ENCODE data around the gene SLC29A2.
"Not testable (repeated sequence)": the region's sequence is repeated elsewhere in the genome, so short reads cannot be mapped to it uniquely, and the experiment has no call there.

SLC29A2 gene

DNA sequence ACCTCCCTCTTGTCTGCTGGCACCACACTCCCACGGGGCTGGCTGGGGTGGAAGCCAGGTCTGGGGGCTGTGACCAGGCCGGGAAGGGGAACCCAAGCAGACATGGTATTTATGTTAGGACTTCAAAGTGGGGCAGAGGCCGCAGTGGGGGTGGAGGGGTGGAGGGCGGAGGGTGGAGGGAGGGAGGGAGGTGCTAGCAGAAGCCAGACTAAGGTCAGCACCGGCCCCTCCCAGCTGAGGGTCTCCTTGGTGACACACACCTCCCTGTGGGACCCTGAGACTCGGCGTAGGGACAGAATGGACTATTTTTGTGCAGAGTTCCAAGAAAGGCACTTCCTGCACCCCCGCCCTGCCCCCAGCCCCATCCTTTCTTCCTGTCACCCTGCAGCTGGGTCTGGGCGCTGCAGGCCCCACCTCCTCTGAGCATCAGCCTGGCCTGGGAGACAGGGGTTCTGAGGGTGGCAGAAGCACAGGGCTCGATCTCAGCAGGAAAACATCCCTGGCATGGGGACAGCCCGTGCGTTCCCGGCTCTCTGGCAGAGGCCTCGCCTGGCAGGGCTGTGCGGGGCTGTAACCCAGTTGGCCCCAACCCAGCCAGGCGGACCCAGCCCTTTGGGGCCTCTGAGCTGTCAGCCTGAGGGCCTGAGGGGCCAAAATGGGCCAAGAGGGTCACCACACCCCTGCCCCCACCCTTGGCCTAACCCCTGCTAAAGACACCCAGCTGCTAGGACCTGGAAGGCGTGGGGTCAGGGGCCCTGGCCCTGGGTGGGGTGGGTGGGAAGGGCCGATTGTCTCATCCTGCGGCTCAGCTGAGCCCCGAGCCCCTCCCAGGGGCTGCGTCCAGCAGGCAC lies 45.1 kb downstream of the SLC29A2 start:
- Mint-ChIP-seq H3K4me1 (ENCODE audit: low read depth) (peaks cover 48% of the 10 kb centered on the region), H3K36me3 (ENCODE audit: low read depth) (no peaks in the 10 kb centered on the region), H3K27ac (peak overlapping the region; percentile 64), H3K4me3 (no peak overlapping the region), H3K27me3 (no peaks in the 10 kb centered on the region), H3K9me3 (no peaks in the 10 kb centered on the region)
- peak; percentile 66 for DNase-seq

DNA sequence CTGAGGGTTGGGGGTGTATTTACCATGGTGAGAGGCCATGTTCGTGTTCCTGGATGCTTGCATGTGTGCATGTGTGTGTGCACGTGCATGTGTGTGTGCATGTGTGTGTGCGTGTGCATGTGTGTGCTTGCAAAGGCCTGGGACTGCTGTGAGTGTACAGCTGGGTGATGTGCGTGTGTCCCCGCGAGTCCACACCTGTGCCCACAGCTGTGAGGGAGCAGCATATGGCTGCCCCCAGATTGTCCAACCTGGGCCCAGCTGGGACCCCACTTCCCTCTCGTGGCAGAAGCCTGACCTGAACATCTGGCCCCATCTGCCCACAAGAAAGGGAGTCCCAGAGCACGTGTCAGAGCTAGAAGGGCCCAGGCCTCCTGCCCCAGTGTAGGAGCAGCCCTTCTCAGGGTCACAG lies 46.3 kb downstream of the SLC29A2 start:
- no peaks in the 10 kb centered on the region for H3K9me3 Mint-ChIP-seq
- DNase-seq = no peak
- H3K4me3 Mint-ChIP-seq = no peak overlapping the region
- H3K4me1 Mint-ChIP-seq (ENCODE audit: low read depth) = peaks cover 48% of the 10 kb centered on the region
- H3K27ac Mint-ChIP-seq = peak overlapping the region; percentile 64
- no peaks in the 10 kb centered on the region for H3K36me3 Mint-ChIP-seq (ENCODE audit: low read depth)
- no peaks in the 10 kb centered on the region for H3K27me3 Mint-ChIP-seq

DNA sequence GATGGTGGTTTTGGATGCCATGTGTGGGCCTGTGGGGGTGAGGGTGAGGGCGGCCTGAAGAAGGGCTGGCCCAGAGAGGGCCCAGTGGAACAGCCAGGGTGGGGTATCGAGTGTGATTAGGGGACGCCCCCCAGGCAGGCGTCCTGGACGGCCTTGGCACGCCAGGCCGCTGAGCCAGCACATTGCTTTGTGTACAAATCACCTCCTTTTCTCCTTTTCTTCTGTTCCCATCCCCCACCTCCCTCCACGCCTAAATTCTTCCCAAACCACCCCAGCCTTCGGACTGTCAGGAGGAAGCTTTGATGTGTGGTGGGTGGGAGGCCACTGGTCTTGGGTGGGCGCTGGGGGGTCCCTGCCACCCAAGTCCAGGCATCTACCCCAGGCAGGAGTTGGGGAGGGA lies 46.9 kb downstream of the SLC29A2 start:
- no peaks in the 10 kb centered on the region for H3K36me3 Mint-ChIP-seq (ENCODE audit: low read depth)
- no peak overlapping the region for H3K4me3 Mint-ChIP-seq
- DNase-seq = no peak
- H3K4me1 Mint-ChIP-seq (ENCODE audit: low read depth) = peaks cover 51% of the 10 kb centered on the region
- peak overlapping the region; percentile 38 for H3K27ac Mint-ChIP-seq
- no peaks in the 10 kb centered on the region for H3K9me3 Mint-ChIP-seq
- no peaks in the 10 kb centered on the region for H3K27me3 Mint-ChIP-seq

DNA sequence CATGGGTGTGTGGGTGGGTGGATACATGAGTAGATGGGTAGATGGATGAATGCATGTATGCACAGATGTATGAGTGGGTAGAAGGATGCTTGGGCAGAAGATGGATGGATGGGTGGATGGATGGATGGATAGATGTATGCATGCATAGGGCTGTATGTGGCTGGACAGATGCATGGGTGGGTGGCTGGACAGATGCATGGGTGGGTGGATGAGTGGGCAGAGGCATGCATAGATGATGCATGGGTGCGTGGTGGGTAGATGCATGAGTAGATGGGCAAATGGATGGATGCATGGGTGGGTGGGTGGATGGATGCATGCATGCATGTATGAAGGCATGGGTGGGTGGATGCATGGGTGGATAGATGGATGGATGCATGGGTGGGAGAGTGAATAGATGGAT lies 47.9 kb downstream of the SLC29A2 start:
- no peak overlapping the region for H3K27ac Mint-ChIP-seq
- no peaks in the 10 kb centered on the region for H3K9me3 Mint-ChIP-seq
- peaks cover 56% of the 10 kb centered on the region for H3K4me1 Mint-ChIP-seq (ENCODE audit: low read depth)
- DNase-seq = no peak
- H3K4me3 Mint-ChIP-seq = no peak overlapping the region
- no peaks in the 10 kb centered on the region for H3K27me3 Mint-ChIP-seq
- no peaks in the 10 kb centered on the region for H3K36me3 Mint-ChIP-seq (ENCODE audit: low read depth)

DNA sequence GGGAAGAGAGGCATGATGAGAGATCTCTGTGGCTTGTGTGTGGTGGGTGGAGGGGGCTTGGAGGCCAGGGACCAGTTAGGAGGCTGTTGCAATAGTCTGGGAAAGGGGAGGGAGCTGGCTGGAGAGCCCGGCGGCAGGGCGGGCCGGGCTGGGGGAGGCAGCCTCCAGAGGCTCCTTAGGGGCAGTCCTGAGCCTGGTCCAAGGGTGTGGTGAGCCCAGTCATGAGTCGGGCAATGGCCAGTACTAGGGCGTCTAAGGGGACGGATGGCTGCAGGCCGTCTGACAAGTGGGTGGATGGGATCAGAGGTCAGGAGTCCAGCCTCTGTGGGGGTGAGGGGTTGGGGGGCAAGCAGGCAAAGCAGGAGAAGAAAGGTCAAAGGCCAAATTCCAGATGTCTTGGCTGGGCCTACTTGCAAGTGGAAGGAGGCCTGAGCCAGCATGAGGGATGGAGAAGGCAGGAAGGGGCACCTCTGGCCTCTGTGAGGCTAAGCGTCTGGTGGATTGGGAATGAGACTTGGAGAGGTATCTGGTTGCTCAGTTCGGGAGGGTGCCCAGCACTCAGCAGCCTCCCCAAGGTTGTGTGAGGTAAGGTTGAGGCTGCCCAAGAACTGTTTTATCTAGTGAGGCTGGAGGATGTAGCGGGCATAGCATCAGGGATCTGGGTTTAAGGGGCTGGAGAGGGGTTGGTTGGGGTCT lies 48.7 kb downstream of the SLC29A2 start:
- H3K27me3 Mint-ChIP-seq = no peaks in the 10 kb centered on the region
- no peaks in the 10 kb centered on the region for H3K36me3 Mint-ChIP-seq (ENCODE audit: low read depth)
- no peak overlapping the region for H3K27ac Mint-ChIP-seq
- no peaks in the 10 kb centered on the region for H3K9me3 Mint-ChIP-seq
- H3K4me1 Mint-ChIP-seq (ENCODE audit: low read depth) = peaks cover 56% of the 10 kb centered on the region
- H3K4me3 Mint-ChIP-seq = no peak overlapping the region
- DNase-seq = no peak

DNA sequence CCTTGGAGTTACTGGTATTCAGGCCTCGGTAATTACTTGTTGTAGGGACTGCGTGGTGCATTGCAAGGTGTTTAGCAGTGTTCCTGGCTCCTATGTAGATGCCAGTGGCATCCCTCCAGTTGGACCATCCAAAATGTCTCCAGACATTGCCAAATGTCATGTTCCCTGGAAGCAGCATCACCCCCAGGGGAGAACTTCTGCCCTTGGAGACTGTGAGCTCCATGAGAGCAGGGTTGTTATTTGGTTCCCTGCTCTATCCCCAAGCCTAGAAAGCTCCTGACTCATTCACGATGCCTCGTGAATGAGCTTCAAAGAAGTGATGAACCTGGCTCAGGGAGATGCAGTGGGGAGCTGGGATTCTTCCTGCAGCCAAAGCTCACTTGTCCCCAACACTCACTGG lies 50.0 kb downstream of the SLC29A2 start:
- no peaks in the 10 kb centered on the region for H3K9me3 Mint-ChIP-seq
- peaks cover 53% of the 10 kb centered on the region for H3K4me1 Mint-ChIP-seq (ENCODE audit: low read depth)
- no peak for DNase-seq
- H3K4me3 Mint-ChIP-seq = no peak overlapping the region
- H3K27ac Mint-ChIP-seq = no peak overlapping the region
- no peaks in the 10 kb centered on the region for H3K27me3 Mint-ChIP-seq
- no peaks in the 10 kb centered on the region for H3K36me3 Mint-ChIP-seq (ENCODE audit: low read depth)

DNA sequence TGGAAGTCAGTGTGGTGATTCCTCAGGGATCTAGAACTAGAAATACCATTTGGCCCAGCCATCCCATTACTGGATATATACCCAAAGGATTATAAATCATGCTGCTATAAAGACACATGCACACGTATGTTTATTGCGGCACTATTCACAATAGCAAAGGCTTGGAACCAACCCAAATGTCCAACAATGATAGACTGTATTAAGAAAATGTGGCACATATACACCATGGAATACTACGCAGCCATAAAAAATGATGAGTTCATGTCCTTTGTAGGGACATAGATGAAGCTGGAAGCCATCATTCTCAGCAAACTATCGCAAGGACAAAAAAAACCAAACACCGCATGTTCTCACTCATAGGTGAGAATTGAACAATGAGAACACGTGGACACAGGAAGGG lies 50.8 kb downstream of the SLC29A2 start:
- H3K36me3 Mint-ChIP-seq (ENCODE audit: low read depth); H3K4me3 Mint-ChIP-seq; DNase-seq; H3K9me3 Mint-ChIP-seq; H3K27ac Mint-ChIP-seq; H3K27me3 Mint-ChIP-seq: not testable (repeated sequence)
- peaks cover 51% of the 10 kb centered on the region for H3K4me1 Mint-ChIP-seq (ENCODE audit: low read depth)

DNA sequence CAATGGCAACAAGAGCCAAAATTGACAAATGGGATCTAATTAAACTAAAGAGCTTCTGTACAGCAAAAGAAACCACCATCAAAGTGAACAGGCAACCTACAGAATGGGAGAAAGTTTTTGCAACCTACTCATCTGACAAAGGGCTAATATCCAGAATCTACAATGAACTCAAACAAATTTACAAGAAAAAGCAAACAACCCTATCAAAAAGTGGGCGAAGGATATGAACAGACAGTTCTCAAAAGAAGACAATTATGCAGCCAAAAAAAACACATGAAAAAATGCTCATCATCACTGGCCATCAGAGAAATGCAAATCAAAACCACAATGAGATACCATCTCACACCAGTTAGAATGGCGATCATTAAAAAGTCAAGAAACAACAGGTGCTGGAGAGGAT lies 51.3 kb downstream of the SLC29A2 start:
- DNase-seq; H3K36me3 Mint-ChIP-seq (ENCODE audit: low read depth); H3K9me3 Mint-ChIP-seq; H3K27me3 Mint-ChIP-seq; H3K4me3 Mint-ChIP-seq; H3K27ac Mint-ChIP-seq: not testable (repeated sequence)
- peaks cover 51% of the 10 kb centered on the region for H3K4me1 Mint-ChIP-seq (ENCODE audit: low read depth)

DNA sequence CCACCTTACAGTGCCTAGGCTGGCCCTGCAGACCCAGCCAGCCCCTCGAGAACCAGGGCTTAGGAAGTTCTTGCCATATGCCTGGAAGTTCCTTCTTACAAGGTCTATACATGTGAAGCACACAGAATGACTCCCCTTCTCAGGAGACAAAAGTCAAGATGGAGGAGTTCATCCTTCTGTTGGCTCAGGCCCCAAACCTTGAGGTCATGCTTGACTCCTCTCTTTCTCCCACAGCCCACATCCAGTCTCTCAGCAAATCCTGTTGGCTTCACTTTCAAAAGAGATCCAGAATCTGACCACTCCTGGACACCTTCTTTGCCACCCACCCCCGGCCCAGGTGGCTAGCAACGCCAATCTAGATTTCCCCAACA lies 53.0 kb downstream of the SLC29A2 start:
- no peaks in the 10 kb centered on the region for H3K27me3 Mint-ChIP-seq
- peaks cover 58% of the 10 kb centered on the region for H3K4me1 Mint-ChIP-seq (ENCODE audit: low read depth)
- no peaks in the 10 kb centered on the region for H3K36me3 Mint-ChIP-seq (ENCODE audit: low read depth)
- H3K27ac Mint-ChIP-seq = peak overlapping the region; percentile 94
- no peaks in the 10 kb centered on the region for H3K9me3 Mint-ChIP-seq
- no peak overlapping the region for H3K4me3 Mint-ChIP-seq
- no peak for DNase-seq

DNA sequence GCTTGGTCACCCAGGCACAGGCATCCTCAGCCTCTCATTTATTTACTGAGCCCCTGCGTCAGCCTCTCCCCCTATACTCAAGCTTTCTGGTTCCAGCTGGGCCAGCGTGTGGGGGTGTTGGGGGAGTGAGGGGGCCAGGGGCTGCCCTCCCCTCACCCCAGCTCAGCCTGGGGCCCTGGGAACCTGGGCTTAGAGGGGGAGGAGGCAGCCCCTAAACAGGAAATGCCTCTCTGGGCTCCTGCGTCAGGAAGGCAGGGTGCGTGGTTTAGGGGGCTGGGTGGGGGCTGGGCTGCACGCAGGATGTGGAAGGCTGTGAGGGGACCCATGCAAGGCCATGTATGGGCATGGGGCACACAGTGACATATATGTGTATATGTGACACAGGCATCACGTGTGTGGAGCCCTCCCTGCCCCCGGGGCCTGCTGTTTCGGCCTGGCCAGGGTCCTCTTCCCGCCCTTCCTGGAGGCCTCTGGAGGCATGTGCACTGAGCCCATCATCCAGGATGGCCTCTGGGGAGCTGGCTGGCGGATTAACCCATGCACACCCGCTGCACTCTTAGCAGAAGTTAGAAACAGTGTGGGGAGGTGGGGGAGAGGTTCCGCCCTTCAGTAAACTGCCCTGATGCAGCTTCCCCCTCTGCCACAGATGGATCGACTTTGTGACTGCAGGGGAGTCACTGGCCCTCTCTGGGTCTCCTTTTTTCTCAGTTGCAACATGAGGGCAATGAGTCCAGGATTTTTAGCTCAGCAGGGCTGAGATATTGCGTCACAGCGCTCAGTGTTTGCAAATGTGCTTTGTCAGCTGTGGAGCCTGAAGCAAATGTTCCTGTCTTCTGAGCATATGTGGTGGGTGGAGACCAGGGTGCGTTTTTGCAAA lies 53.6 kb downstream of the SLC29A2 start:
- peak; percentile 63 for DNase-seq
- peak overlapping the region; percentile 47 for H3K4me3 Mint-ChIP-seq
- no peaks in the 10 kb centered on the region for H3K27me3 Mint-ChIP-seq
- H3K9me3 Mint-ChIP-seq = no peaks in the 10 kb centered on the region
- H3K36me3 Mint-ChIP-seq (ENCODE audit: low read depth) = no peaks in the 10 kb centered on the region
- H3K4me1 Mint-ChIP-seq (ENCODE audit: low read depth) = peaks cover 63% of the 10 kb centered on the region
- H3K27ac Mint-ChIP-seq = peak overlapping the region; percentile 94

DNA sequence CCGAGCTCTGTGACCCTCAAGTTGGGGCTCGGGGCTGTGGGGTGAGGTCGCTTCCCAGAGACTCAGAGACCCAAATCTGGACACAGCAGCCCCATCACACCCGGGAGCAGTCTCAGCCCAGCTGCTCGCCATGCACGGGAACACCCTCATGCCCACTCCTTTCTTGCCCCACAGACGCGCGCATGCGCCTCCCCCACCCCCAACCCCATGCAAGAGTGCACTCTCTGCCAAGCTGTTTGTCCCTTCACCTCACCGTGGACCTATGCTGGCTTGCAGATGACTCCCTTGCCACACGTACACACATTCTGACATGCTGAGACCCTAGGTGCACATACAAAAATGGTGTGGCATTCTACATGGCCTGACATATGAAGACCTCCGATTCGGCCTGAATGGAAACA lies 54.2 kb downstream of the SLC29A2 start:
- H3K36me3 Mint-ChIP-seq (ENCODE audit: low read depth) = no peaks in the 10 kb centered on the region
- H3K9me3 Mint-ChIP-seq = no peaks in the 10 kb centered on the region
- peak overlapping the region; percentile 47 for H3K4me3 Mint-ChIP-seq
- no peaks in the 10 kb centered on the region for H3K27me3 Mint-ChIP-seq
- H3K27ac Mint-ChIP-seq = peak overlapping the region; percentile 94
- DNase-seq = peak; percentile 67
- peaks cover 61% of the 10 kb centered on the region for H3K4me1 Mint-ChIP-seq (ENCODE audit: low read depth)

DNA sequence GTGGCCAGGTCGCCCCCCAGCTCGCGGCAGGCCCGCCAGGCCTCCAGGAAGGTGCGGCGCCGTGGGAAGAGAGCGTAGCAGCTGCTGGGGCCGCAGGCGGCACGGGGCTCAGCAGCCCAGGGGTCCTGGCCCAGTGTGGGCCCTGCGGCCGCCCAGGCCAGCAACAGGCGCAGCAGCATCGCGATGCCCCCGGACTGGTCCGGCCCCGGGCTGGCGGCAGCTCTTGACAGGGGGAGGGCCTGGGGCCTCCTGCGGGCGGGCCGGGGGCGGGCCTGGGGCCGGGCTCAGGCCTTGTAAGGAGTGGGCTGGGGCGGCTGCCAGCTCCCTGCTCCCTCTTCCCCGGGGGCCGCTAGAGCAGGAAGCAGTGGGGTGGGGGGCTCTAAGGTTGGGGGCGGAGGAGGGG lies 54.7 kb downstream of the SLC29A2 start, which contains the start of gene CD248:
TSS of gene CD248 (minus strand) at position 196 of the 403 bp plus-strand sequence. CDS start at position 179, 17 bp downstream.
- peaks cover 64% of the 10 kb centered on the region for H3K4me1 Mint-ChIP-seq (ENCODE audit: low read depth)
- H3K27me3 Mint-ChIP-seq = no peaks in the 10 kb centered on the region
- no peaks in the 10 kb centered on the region for H3K36me3 Mint-ChIP-seq (ENCODE audit: low read depth)
- peak within 1 kb of the TSS; percentile 51 for H3K4me3 Mint-ChIP-seq
- peak; percentile 56 for DNase-seq
- H3K27ac Mint-ChIP-seq = peak within 1 kb of the TSS; percentile 94
- H3K9me3 Mint-ChIP-seq = no peaks in the 10 kb centered on the region

DNA sequence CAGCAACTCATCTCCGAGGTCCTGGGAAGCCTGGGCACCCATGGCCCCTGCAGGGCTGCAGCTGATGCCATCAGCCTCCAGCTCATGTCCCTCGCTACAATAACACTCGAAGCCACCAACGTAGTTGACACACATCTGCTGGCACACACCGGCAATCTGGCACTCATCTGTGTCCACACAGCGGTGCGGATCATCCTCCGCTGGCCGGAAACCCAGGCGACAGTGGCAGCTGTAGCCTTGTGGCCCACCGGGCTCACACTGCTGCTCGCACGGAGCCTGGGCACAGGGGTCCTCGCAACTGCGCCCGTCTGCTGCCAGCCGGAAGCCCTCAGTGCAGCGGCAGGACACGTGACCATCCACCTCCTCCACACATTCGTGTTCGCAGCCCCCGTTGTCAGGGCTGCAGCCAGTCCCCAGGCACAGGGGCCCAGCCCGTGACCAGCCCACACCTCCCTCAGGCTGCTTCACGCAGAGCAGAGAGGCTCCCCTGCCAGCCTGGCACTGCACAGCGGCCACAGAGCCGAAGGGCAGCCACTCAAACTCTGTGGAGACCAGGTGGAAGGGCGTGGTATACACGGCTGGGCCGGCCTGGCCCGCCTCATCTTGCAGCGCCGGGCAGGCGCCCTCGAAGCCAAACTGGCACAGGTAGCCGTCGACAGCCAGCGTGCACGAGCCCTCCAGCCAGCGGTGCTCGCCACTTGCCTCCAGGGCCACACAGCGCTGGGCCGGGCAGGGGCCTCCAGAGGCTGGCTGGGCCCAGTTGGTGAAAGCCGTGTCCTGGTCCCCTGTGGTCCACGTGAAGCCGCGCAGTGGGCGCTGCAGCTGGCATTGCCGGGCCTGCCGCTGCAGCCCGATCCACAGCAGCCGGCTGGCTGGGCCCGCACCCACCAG lies 55.4 kb downstream of the SLC29A2 start:
- Mint-ChIP-seq H3K36me3 (ENCODE audit: low read depth) (no peaks in the 10 kb centered on the region), H3K27ac (peak overlapping the region; percentile 5), H3K4me1 (ENCODE audit: low read depth) (peaks cover 69% of the 10 kb centered on the region), H3K27me3 (no peaks in the 10 kb centered on the region), H3K4me3 (peak overlapping the region; percentile 51), H3K9me3 (no peaks in the 10 kb centered on the region)
- DNase-seq = no peak

DNA sequence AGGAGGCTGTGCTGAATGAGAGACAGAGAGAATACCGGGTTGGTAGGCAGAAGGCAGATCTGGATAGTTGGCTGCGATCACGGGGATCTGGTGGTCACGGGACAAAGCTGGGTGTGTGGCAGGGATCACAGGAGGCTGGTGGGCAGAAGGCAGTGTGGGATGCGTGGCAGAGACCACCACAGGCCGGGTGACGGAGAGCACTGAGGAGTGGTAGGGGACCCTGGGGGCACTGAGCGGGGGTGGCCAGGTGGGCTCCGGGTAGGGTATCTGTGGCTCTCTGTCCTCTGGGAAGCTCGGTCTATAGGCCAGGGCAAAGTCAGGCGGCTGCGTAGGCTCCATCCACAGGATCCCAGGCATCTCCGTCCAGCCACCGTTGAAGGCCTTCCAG lies 56.1 kb downstream of the SLC29A2 start:
- H3K9me3 Mint-ChIP-seq = no peaks in the 10 kb centered on the region
- H3K27ac Mint-ChIP-seq = peak overlapping the region; percentile 8
- no peak for DNase-seq
- no peaks in the 10 kb centered on the region for H3K36me3 Mint-ChIP-seq (ENCODE audit: low read depth)
- H3K4me3 Mint-ChIP-seq = peak overlapping the region; percentile 51
- H3K27me3 Mint-ChIP-seq = no peaks in the 10 kb centered on the region
- H3K4me1 Mint-ChIP-seq (ENCODE audit: low read depth) = peaks cover 69% of the 10 kb centered on the region

Data from activated T-cell treated with anti-CD3 and anti-CD28 coated beads, Interleukin-2, amount 50 U/mL, for 24 hours (primary cell).